ENCODE measurements around the gene MAPK11. TPM values are rescaled to one million over a fixed set of nuclear protein-coding genes. Genes with fewer than 3 reads are reported as not detected.

The MAPK11 gene
- total and polyA plus RNA-seq, 10 of the 15 experiments (the other 5 are each of a cell fraction or from before 2014, with no cell fraction given) = 0.05 to 12.8 (median 3.7) TPM

GRCh38 chr22:50316114-50317065, 46.2 kb upstream of the MAPK11 start (continued):
- TF ChIP-seq MXI1 (IDR thresholded peaks at IDR 0.05; ENCODE audit: low read depth, low read length) = no peak
- no peak for TF ChIP-seq RUNX3 (IDR thresholded peaks at IDR 0.05; ENCODE audit: low read length)
- no peak for TF ChIP-seq TAF1 (IDR thresholded peaks at IDR 0.05; ENCODE audit: borderline replicate concordance, low read depth, low read length)
- TF ChIP-seq, protein P1, sequence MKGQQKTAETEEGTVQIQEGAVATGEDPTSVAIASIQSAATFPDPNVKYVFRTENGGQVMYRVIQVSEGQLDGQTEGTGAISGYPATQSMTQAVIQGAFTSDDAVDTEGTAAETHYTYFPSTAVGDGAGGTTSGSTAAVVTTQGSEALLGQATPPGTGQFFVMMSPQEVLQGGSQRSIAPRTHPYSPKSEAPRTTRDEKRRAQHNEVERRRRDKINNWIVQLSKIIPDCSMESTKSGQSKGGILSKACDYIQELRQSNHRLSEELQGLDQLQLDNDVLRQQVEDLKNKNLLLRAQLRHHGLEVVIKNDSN (IDR thresholded peaks at IDR 0.05; ENCODE audit: borderline replicate concordance, extremely low read length, insufficient read depth, low read depth, low read length) = no peak
- TF ChIP-seq E4F1 (IDR thresholded peaks at IDR 0.05; ENCODE audit: borderline replicate concordance, partially characterized antibody) = no peak
- TF ChIP-seq, protein P2, sequence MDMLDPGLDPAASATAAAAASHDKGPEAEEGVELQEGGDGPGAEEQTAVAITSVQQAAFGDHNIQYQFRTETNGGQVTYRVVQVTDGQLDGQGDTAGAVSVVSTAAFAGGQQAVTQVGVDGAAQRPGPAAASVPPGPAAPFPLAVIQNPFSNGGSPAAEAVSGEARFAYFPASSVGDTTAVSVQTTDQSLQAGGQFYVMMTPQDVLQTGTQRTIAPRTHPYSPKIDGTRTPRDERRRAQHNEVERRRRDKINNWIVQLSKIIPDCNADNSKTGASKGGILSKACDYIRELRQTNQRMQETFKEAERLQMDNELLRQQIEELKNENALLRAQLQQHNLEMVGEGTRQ (IDR thresholded peaks at IDR 0.05; ENCODE audit: borderline replicate concordance, low read depth, low read length) = no peak
- no peak for TF ChIP-seq HCFC1 (IDR thresholded peaks at IDR 0.05; ENCODE audit: low read length)
- TF ChIP-seq RCOR1 (conservative IDR thresholded peaks at IDR 0.05; ENCODE audit: low read depth, low read length) = no peak
- TF ChIP-seq, protein P3, sequence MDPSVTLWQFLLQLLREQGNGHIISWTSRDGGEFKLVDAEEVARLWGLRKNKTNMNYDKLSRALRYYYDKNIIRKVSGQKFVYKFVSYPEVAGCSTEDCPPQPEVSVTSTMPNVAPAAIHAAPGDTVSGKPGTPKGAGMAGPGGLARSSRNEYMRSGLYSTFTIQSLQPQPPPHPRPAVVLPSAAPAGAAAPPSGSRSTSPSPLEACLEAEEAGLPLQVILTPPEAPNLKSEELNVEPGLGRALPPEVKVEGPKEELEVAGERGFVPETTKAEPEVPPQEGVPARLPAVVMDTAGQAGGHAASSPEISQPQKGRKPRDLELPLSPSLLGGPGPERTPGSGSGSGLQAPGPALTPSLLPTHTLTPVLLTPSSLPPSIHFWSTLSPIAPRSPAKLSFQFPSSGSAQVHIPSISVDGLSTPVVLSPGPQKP (IDR thresholded peaks at IDR 0.05; ENCODE audit: low read depth, low read length) = no peak
- no peak for TF ChIP-seq MLLT1 (IDR thresholded peaks at IDR 0.05)
- TF ChIP-seq LARP7 (IDR thresholded peaks at IDR 0.05) = no peak

All from GM12878 (cell line).